Left cardiac atrium (tissue), 4 donors: ENCODE measurements around the gene ARCN1. TPM values are rescaled to one million over a fixed set of nuclear protein-coding genes. Genes with fewer than 3 reads are reported as not detected.
A peak's percentile ranks its signal among the peaks of the same experiment; 100 is the strongest.

Experiments
- ATAC-seq, 2 donors: fragments of 200-7000 bp; cut with Tn5 transposase; one replicate each; pipeline ENCODE4 v1.9.1; 2020; ENCODE audit warnings: mild to moderate bottlenecking in 2 of 2, moderate library complexity in 2 of 2
- DNase-seq: peaks from one replicate; pipeline ENCODE4 v3.0.0-alpha.2; 2020
- intact Hi-C, 2 donors: fragments of 100-400 bp; cut with DNase I; formaldehyde crosslinking; loops; one replicate each; pipeline versions ENCODE4 v1.14.1 to v1.15.1; 2022 to 2023
- microRNA-seq, 2 donors: library from miRNA; unstranded; fragments of <30 nt; microRNA quantifications; one replicate each; pipeline ENCODE4 v1.2.0, GENCODE V29; 2020
- total RNA-seq, 2 donors: library from RNA; stranded (reverse); fragmentation: NEBNext Ultra II Directional; extraction: Animal tissue kit (Norgen Biotek cat#: 25700); gene quantifications; one replicate each; pipeline ENCODE4 v1.2.1, GENCODE V29; 2021
- donor health status: DM: no; HTN: yes; CAD: no.
- donor health status: DM: no; HTN: yes; CAD: no; lungs with severe emphysema.
- donor health status: DM: yes; HTN: yes; CAD: no.
- donor health status: Dilated cardiomyopathy.

ARCN1 gene
- total RNA-seq, 2 donors from 2014 or later = 98.2 to 129 TPM

- intact Hi-C loops = no loop called here
- ATAC-seq = no peak
- no peak for DNase-seq
These were observed 72.3 kb downstream of the ARCN1 start for GRCh38 chr11:118644496-118644895.

- ATAC-seq (no peak), DNase-seq (peak; percentile 31)
- intact Hi-C loops = no loop called here
These were observed 73.0 kb downstream of the ARCN1 start for GRCh38 chr11:118645066-118645715.

GRCh38 chr11:118646393-118646792 lies 74.2 kb downstream of the ARCN1 start:
- DNase-seq = peak; percentile 7

GRCh38 chr11:118648291-118648690 lies 76.1 kb downstream of the ARCN1 start:
- DNase-seq (peak; percentile 12), ATAC-seq (no peak)
- intact Hi-C loops = no loop called here

More at GRCh38 chr11:118646393-118646792, 74.2 kb downstream of the ARCN1 start:
- ATAC-seq = peak in 1 of 2 donors; percentile 51
- intact Hi-C loops = no loop called here

- DNase-seq (peak; percentile 15), ATAC-seq (no peak)
- intact Hi-C loops = loop anchor here in 1 of 2 donors (10.0 kb wide), 1 partner anchor 55 kb away; no protein-coding TSS in a partner anchor
These were observed 77.7 kb downstream of the ARCN1 start for GRCh38 chr11:118649941-118650340.

GRCh38 chr11:118650366-118650765 lies 78.2 kb downstream of the ARCN1 start:
- intact Hi-C loops = loop anchor here in 1 of 2 donors (10.0 kb wide), 1 partner anchor 56 kb away; no protein-coding TSS in a partner anchor
- DNase-seq (peak; percentile 12), ATAC-seq (no peak)

- no peak for DNase-seq
- intact Hi-C loops = loop anchor here in 1 of 2 donors (10.0 kb wide), 1 partner anchor 57 kb away; no protein-coding TSS in a partner anchor
- no peak for ATAC-seq
These were observed 79.6 kb downstream of the ARCN1 start for GRCh38 chr11:118651820-118652219.

Small RNA genes within 50 kb of the gene (microRNA-seq; reads per million reads assigned to microRNA genes)
- gene MIR6716 = 0.40 to 2.5 reads per million in 2 donors

Other genes with a start within 250 kb of the ARCN1 start
- gene CD3D, start 229.7 kb upstream of the ARCN1 start, total RNA-seq = 1 to 10 TPM in 1 of 2 donors, under 1 TPM in 1; 0.86 to 2.0 TPM
- gene CD3G, start 228.1 kb upstream of the ARCN1 start, total RNA-seq = 1 to 10 TPM in 1 of 2 donors, under 1 TPM in 1; 0.76 to 1.4 TPM
- gene UBE4A, start 212.8 kb upstream of the ARCN1 start, total RNA-seq = 10 to 100 TPM; 32.9 to 41.2 TPM
- gene ATP5MG, start 170.8 kb upstream of the ARCN1 start, total RNA-seq = 100 to 1,000 TPM; 567 to 582 TPM
- gene KMT2A, start 135.9 kb upstream of the ARCN1 start, total RNA-seq = 10 to 100 TPM; 23.7 to 25.2 TPM
- gene TTC36, start 44.9 kb upstream of the ARCN1 start, total RNA-seq = 1 to 10 TPM in 1 of 2 donors, not detected in 1; 1.2 TPM
- 10 to 100 TPM in 1 of 2 donors, 1 to 10 TPM in 1; 8.8 to 10.1 TPM for gene TMEM25, start 41.2 kb upstream of the ARCN1 start, total RNA-seq
- 10 to 100 TPM; 13.4 to 18.8 TPM for gene IFT46, start 6.5 kb upstream of the ARCN1 start, total RNA-seq
- 100 to 1,000 TPM; 108 to 159 TPM for gene PHLDB1, start 35.2 kb downstream of the ARCN1 start, total RNA-seq
- not detected for gene TREH, start 107.2 kb downstream of the ARCN1 start, total RNA-seq
- 100 to 1,000 TPM; 109 to 115 TPM for gene DDX6, start 218.8 kb downstream of the ARCN1 start, total RNA-seq